K562 (cell line): ENCODE data around the gene ELF1. TPM values are rescaled to one million over a fixed set of nuclear protein-coding genes. Genes with fewer than 3 reads are reported as not detected.

Experiments
- SIX5 ChIP-seq, 2 experiments: IDR thresholded peaks; 2 replicates each; pipeline ENCODE4 v1.6.1; 2011; ENCODE audit warnings: low read length in 2 of 2, borderline replicate concordance in 1 of 2, low read depth in 1 of 2, mild to moderate bottlenecking in 1 of 2, moderate library complexity in 1 of 2; ENCODE audit not compliant: insufficient read depth in 1 of 2
- ZKSCAN3 ChIP-seq: fragments of 250-450 bp; sonication (Bioruptor Pico); IDR thresholded peaks from 2 replicates; pipeline ENCODE4 v1.4.0; 2020
- ZNF592 ChIP-seq: fragments of 450-650 bp; IDR thresholded peaks from 2 replicates; pipeline ENCODE4 v1.6.1; 2017; ENCODE audit warnings: antibody characterized with exemption, mild to moderate bottlenecking
- polyA plus RNA-seq, 8 experiments: library from polyadenylated mRNA; depleted of rRNA in 4 of 8; stranded (reverse) in 5 of 8; unstranded in 3 of 8; fragments of >200 nt; fragmentation: Nextera tagmentation in 2 of 8; fragmentation: Illumina TruSeq in 1 of 8; extraction: Ambion mirVana in 2 of 8; extraction: Trizol in 1 of 8; gene quantifications; 2 replicates each; pipeline versions ENCODE4 v1.2.1 to v1.2.3, GENCODE V29; 2011 to 2014; ENCODE audit warnings: inconsistent platforms in 1 of 8, missing spikeins in 1 of 8
- total RNA-seq, 7 experiments: library from RNA; depleted of rRNA in 6 of 7; stranded (reverse); fragments of >200 nt in 6 of 7; fragmentation: Illumina TruSeq in 2 of 7; extraction: Trizol in 2 of 7; gene quantifications; 2 replicates each; pipeline versions ENCODE4 v1.2.1 to v1.2.3, GENCODE V29; 2011 to 2021; ENCODE audit warnings: low replicate concordance in 1 of 7
- TF ChIP-seq, protein P1 (sequence below): sonication (generic); formaldehyde crosslinking; IDR thresholded peaks from 2 replicates; pipeline ENCODE4 v1.8.0; 2022; ENCODE audit warnings: mild to moderate bottlenecking, missing genetic modification reagents

ELF1 gene
- total and polyA plus RNA-seq, 9 of the 15 experiments (the other 6 are each of a cell fraction or from before 2014, with no cell fraction given), result 24.7 to 54.4 (median 33.4) TPM

- TF ChIP-seq ZNF592 (0 out of 2 replicates have a peak, but pooled peaks have one; percentile 46), ZKSCAN3 (CRISPR knock-in tag) (no peak), SIX5 (IDR thresholded peaks at IDR 0.05; ENCODE audit: borderline replicate concordance in 1 of 2, insufficient read depth in 1 of 2, low read depth in 1 of 2, low read length in 2 of 2) (no peak)
- TF ChIP-seq, protein P1, sequence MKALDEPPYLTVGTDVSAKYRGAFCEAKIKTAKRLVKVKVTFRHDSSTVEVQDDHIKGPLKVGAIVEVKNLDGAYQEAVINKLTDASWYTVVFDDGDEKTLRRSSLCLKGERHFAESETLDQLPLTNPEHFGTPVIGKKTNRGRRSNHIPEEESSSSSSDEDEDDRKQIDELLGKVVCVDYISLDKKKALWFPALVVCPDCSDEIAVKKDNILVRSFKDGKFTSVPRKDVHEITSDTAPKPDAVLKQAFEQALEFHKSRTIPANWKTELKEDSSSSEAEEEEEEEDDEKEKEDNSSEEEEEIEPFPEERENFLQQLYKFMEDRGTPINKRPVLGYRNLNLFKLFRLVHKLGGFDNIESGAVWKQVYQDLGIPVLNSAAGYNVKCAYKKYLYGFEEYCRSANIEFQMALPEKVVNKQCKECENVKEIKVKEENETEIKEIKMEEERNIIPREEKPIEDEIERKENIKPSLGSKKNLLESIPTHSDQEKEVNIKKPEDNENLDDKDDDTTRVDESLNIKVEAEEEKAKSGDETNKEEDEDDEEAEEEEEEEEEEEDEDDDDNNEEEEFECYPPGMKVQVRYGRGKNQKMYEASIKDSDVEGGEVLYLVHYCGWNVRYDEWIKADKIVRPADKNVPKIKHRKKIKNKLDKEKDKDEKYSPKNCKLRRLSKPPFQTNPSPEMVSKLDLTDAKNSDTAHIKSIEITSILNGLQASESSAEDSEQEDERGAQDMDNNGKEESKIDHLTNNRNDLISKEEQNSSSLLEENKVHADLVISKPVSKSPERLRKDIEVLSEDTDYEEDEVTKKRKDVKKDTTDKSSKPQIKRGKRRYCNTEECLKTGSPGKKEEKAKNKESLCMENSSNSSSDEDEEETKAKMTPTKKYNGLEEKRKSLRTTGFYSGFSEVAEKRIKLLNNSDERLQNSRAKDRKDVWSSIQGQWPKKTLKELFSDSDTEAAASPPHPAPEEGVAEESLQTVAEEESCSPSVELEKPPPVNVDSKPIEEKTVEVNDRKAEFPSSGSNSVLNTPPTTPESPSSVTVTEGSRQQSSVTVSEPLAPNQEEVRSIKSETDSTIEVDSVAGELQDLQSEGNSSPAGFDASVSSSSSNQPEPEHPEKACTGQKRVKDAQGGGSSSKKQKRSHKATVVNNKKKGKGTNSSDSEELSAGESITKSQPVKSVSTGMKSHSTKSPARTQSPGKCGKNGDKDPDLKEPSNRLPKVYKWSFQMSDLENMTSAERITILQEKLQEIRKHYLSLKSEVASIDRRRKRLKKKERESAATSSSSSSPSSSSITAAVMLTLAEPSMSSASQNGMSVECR (CRISPR knock-in tag), result no peak
These were observed 33.3 kb upstream of the ELF1 start (continued) for GRCh38 chr13:41052441-41052840.
